GM21381 (cell line): Measurements from ENCODE around the gene OR52K2.
"Not testable (repeated sequence)": the region's sequence is repeated elsewhere in the genome, so short reads cannot be mapped to it uniquely, and the experiment has no call there.

Experiments used
- ATAC-seq: cut with Tn5 transposase; IDR thresholded peaks from one replicate; pipeline ENCODE4 v1.9.1; 2021; ENCODE audit warnings: mild to moderate bottlenecking, moderate library complexity; ENCODE audit not compliant: unreplicated experiment

The OR52K2 gene

DNA sequence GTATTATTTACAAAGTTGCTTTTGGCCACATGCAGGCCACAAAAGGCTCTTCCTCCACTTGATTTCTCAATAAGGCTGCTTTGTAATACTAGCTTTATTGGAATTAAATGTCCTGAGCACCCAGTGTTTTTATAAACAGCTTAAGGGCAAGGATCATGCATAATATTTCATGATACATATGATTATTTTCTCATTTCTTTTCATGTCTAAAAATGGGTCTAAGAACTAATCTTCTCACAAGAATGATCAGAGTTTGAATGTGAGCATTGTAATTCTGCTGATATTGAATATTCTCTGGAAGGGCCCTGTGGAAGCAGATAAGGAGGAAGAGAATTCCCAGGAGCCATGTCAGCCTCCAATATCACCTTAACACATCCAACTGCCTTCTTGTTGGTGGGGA lies at the start of gene OR52K2:
OR52K2 (plus strand) TSS at position 301 of the 400 bp plus-strand sequence; CDS start at position 346, 45 bp downstream.
- ATAC-seq, result no peak

DNA sequence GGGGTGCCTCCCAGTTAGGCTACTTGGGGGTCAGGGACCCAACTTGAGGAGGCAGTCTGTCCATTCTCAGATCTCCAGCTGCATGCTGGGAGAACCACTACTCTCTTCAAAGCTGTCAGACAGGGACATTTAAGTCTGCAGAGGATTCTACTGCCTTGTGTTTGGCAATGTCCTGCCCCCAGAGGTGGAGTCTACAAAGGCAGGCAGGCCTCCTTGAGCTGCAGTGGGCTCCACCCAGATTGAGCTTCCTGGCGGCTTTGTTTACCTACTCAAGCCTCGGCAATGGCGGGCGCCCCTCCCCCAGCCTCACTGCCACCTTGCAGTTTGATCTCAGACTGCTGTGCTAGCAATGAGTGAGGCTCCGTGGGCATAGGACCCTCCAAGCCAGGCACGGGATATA lies 42.9 kb upstream of the OR52K2 start:
- ATAC-seq, result not testable (repeated sequence)

DNA sequence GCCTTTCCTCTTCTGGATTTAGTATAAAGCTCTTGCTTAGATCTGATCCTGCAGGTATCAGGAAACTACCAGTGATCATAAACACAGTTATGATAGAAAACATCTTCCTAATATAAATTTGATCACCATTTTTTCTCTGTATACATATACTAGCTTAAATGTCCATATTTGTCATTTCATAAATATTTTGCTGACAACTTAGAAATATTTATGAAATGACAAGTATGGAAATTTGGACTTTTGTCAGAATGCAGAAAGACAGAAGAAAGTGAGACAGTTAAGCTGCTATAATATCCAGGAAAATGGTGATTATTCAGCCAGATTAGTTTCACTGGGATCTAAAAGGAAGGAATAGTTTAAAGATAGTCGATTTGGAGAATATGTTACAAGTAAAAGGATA lies 32.8 kb upstream of the OR52K2 start:
- ATAC-seq, result no peak

DNA sequence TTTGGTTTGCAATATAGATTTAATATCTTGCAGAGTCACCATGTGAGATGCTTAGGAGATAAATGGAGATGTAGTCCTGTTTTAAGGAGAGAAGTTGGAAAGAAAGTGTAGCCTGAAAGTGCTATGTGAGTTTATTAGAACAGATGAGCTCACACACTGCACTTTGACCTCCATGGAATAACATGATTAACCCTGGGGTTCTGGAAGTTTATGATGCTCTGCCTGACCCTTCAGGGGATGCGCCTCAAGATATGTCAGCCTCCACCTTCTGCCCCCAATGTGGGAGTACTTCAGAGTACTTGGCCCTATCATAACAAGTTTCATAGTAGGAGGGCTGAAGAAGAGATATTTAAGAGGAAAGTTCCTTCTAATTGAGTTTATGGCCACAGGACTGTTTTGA lies 32.3 kb upstream of the OR52K2 start:
- no peak for ATAC-seq

DNA sequence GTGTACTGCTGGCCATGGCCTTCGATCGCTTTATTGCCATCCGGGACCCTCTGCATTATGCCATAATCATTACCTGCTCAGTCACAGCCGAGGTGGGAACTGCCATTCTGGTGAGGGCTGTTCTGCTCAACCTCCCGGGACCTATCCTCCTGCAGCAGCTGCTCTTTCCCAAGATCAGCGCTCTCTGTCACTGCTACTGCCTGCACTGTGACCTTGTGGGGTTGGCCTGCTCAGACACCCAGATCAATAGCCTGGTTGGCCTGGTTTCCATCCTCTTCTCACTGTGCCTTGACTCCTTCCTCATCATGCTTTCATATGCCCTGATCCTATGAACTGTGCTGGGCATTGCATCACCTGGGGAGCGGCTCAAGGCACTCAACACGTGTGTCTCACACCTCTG lies 30.7 kb upstream of the OR52K2 start:
- no peak for ATAC-seq

DNA sequence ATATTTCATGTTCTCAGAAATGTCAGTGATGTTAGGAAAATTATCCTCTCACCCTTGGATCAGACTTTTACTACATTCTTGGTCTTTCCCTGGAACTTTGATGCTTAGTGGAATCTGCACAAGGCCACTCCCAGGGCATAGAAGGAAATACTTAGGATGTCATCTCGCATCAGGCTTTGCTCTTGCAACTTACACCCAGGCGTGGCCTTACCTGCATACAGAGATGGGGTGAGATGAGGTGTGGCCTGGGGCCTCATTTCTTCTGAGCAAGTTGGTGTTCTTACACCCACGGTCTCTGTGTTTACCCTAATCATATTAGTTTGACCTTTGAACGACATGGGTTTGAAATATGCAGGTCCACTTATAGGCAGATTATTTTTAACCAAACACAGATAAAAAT lies 19.0 kb upstream of the OR52K2 start:
- no peak for ATAC-seq

DNA sequence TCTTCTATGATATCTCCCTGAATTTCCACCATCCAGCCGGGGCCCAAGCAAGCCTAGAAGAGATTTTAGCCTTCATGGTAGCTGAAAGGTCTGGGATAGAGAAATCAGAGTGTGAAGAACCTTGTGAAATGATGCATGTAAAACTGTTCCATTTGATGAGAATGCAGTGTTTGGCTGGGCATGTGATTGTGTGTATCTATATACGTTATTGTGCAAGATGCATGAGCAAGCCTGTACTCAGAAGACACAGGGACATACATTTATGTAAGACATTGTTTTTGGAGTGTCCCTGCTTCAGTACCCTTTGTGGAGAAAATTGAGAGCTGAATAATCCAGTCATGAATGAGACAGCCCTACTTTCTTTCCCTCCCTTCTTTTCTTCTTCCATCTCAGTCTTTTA lies 15.2 kb upstream of the OR52K2 start:
- no peak for ATAC-seq

DNA sequence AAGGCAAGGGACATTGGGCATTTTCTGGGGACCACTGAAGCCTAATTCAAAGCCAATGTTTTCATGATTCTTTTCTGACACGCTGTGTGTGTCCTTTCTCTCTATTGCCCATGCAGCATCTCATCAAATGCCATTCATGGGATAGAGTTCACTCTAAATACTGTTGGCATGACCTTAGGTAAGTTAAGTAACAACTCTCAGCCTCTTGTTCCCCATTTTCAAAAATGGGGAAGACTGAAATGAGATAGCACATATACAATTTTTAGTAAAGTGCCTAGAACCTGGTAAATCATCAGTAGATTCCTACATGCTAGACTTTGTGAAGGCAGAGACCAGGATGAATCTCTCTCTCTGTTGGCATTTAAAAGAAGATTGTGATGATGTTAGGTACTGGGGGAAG lies 12.7 kb upstream of the OR52K2 start:
- no peak for ATAC-seq

DNA sequence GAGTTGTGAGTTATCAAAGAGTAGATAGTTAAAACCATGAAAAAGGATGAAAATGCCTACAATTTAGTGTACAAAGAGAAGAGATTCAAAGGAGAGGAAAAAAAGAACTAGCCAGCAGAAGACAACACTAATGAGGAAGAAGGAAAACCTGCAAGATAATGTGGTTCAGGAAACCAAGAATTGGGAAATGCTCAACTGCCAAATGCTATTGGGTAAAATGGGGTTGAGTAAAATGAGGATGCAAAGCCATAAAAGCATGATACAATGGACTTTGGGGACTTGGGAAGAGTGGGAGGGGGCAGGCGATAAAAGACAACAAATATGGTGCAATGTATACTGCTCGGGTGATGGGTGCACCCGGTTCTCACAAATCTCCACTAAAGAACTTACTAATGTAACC lies 7.6 kb upstream of the OR52K2 start:
- ATAC-seq, result no peak

DNA sequence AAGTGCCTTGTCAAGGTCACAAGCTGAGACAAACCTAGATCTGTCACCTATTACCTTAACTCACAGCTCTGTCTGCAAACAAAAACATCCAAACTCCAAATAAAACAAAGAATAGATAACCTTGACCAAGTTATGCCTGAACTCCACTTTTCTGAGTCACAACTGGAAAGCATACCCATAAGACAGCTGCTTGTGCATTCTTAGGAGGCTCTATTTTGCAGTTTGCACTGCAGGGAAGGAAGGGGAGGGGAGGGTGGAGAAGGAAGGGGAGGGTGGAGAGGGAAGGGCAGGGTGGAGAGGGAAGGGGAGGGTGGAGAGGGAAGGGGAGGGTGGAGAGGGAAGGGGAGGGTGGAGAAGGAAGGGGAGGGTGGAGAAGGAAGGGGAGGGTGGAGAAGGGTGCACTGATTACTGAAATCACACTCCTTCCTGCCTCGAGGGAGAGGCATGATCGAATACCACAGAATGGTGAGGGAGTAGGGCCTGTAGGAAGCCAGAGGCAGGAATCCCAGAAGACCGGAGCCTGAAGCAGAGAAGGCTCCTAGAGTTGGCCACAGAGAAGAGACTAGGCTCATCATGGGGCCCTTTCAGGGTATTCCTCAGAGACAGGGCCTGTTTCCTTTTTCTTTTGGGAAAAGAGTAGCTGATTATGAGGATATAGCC lies 5.7 kb upstream of the OR52K2 start:
- ATAC-seq, result no peak

DNA sequence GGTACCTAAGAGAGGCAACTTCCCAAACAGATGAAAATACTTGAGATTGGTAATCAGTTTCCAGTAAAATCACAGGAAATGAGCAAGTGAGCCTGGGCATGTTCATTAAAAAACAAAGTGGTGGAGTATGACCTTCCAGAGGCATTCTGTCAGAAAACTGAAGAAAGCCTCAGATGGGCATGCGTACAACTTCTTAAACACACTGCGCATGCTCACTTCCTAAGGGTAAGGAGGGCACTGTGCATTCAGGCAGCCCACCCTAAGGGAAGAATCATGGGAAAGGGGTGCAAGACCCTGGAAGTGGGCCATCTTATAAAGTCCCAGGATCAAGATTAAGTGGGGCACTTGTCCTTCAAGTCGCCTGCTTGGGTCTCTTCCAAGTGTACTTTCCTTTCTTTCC lies 4.0 kb downstream of the OR52K2 start:
- no peak for ATAC-seq

DNA sequence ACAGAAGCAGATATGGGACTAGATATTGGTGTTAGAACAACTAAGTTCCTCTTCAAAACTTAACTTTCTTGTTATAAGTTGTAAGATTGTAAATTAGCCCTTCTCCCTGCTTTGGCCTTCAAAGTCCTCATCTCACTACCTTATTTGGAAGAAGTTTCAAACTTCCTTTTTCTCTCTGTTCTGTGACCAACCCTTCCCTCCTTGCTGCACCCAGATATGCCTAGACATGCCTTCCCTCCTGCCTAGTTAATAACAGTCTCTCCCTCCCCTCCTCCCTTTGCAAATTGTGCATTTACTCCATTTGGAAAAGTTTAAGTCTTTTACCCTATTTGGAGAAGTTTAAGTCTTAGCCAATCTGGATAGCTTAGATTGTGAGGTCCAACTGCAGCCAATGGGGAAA lies 4.9 kb downstream of the OR52K2 start:
- no peak for ATAC-seq

DNA sequence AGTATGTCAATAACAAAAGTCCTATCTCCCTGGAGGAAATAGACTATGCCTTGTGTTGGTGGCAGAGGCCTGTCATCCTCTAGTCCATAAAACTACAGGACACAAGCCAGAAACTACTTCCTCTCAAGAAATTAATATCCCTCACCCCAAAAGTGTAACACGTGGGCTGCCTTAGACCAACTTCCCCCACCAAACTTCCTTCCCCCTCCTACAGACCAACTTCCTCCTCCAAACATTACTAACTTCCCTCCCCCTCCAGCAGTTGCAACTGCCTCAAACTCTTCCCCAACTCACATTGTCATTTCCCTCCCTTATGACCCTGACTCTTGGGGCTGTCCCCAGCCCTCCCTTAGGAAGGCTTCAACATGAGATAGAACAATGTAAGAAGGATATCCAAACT lies 6.3 kb downstream of the OR52K2 start:
- no peak for ATAC-seq

DNA sequence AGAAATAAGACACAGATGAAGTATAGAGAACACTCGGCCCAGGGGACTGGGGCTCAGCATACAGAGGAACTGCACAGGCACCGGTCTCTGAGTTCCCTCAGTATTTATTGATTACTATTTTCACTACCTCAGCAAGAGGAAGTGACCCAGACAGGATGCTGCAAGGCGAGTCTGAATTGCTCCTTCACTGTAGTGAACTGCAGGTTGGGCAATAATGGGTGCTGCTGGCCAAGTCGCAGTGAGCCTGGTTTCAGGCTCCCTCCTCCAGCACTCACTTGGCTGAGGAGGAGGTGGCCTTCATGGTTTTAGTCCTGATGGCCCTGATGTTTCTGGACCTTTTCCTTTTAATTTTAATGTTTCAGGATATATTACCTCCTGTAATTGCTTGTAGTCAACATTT lies 10.4 kb downstream of the OR52K2 start:
- ATAC-seq, result peak; percentile 81

DNA sequence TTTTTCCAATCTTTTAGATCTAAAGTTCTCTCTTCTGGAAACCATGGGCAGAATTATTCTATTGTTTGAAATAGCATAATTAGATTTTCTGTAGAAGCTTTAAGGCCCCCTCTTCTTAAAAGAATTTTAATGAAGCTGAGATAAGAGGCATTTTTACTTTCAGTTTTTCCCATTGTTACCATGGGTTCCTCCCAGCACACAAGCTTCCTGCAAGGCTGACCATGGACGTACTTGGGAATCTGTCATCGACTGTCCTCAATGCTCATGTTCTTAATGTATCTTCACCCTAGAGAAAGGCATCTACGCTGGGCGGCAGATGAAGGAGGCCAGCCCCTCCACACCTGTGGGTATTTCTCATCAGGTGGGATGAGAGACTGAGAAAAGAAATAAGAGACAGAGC lies 11.1 kb downstream of the OR52K2 start:
- no peak for ATAC-seq

DNA sequence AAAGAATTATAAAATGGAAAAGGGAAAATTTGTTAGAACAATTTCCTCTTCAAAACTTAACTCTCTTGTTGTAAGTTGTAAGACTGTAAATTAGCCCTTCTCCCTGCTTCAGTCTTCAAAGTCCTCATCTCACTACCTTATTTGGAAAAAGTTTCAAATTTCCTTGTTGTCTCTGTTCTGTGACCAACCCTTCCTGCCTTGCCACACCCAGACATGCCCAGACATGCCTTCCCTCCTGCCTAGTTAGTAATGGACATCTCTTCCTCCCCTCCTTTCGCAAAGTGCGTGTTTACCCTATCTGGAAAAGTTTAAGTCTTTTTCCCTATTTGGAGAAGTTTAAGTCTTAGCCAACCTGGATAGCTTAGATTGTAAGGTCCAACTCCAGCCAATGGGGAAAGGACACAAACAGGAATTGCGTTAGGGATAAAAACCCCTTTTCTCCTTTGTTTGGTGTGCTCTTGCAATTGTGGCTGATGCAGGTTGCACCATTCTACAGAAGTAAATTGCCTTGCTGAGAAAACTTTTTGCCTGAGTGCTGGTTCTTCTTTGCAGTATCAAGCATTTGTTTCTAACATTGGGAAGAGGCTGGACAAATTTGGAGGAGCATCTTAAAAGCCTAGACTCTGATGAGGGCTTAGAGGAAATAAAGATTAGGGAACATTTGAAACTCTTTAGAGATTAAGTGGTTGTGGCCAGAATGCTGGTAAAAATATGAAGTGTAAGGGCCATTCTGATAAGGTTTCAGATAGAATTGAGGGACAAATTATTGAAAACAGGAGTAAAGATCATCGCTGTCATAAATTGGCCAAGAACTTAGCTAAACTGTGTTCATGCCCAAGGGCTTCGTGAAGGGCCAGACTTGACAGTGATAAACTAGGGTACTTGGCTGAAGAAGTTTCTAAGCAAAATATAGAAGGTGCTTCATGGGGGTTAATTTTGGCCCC lies 15.4 kb downstream of the OR52K2 start:
- no peak for ATAC-seq

DNA sequence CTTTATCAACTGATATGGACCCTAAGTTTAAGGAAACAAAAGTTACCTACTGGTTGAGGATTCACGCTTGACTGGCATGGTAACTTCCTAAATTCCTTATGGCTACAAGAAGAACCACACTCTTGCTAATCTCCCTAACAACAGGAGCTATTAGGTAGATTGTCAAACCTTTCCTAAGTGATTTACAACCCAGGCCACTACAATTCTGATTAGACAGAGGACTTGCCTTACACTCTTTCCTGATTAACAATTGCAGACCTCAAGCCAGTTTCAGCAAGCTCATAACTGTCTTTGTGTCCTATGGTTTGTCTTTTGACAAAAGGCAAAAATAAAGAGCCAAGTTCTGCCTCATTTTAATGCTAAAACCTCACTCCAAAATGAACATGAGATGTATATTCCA lies 16.3 kb downstream of the OR52K2 start:
- no peak for ATAC-seq

DNA sequence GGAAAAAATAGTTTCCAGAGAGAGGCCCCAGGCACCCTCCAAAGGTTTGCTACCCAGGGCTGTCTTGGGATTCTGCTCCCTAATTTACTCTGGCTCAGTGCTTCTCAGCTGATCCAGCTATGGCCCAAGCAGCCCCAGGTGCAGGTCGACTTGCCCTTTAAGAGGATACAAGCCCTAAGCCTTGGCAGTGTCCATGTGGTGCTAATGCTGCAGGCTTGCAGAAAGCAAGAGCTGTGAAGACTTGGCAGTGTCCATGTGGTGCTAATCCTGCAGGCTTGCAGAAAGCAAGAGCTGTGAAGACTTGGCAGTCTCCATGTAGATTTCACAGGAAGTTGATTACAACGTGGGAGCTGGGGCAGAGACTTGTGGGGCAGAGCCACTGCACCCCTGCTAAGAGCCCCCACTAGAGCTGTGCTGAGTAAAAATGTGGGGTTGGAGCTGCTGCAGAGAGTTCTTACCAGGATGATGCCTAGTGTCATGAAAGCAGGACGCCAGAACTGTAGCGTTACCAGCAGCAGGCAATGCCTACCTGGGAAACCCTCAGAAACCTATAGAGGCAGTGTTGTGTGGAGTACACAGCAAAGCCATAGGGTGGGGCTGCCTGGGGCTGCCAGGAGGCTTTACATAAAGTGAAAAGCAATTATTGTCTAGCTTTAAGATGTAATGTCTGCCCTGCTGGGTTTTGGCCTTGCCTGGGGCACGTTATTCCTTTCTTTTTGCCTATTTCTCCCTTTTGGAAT lies 17.2 kb downstream of the OR52K2 start:
- ATAC-seq, result no peak

DNA sequence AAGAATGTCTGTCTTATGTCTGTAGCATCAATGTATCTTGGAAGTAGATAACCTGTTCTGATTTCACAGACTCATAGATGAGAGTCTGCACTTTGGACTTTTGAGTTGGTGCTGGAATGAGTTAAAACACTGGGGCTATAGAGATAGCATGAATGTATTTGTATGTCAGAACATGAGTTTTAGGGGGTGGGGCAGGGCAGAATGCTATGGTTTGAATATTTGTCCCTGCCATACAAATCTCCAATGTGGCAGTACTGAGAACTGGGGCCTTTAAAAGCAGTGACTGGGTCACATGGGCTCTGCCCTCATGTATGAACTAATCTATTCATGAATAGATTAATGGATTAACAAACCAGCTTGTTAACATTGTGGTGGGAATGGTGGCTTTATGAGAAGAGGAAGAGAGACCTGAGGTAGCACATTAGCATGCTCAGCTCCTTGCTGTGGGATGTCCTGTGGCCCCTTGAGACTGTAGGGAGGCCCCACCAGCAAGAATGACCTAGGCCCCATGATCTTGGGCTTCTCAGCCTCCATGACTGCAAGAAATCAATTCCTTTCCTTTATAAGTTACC lies 17.9 kb downstream of the OR52K2 start:
- no peak for ATAC-seq

DNA sequence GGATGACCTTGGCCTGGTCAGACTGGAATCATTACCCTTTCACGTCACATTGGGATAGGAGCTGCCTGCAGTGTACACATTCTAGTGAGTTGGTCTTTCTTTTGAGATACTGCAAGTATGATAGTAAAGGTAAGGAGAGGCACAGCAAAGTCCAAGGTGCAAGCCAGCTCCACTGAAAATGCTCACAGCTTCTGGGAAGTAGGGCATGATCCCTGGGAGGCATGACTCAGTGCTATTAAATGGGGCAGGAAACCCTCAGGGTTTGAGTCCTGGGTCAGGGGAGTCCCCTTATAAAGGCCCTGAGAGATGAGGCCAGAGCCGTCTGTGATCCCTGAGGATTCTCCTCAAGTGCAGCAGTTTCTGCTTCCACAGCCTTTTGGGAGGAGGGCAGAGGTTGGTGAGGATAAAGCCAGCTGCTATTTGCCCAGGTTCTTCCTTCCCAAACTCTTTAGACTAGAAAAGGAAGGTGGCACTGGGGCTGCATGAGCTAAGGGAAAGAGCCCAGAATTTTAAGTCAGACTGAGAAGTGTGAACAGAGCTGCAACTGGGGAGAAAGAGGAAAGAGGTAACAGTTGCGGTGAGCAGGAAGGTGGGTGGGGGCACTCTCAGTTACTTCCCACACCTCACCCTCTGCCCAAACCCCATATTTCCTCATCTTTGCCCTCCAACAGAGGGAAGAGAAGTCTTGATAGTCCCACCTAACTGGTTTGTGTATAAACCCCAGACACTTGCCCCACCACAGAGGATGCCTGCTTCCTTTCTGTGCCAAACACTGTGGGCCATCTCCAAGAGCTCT lies 18.9 kb downstream of the OR52K2 start:
- no peak for ATAC-seq
